NCI-H82 treated with DMSO at 0.1 percent for 48 hours (cell line): ENCODE measurements around the gene SPATA31C2.
"Not testable (repeated sequence)": the region's sequence is repeated elsewhere in the genome, so short reads cannot be mapped to it uniquely, and the experiment has no call there.

Experiments used
- DNase-seq: peaks from one replicate; lab custom pipeline; 2025; ENCODE audit not compliant: unreplicated experiment; lab: John Stamatoyannopoulos, UW

SPATA31C2 gene

GRCh38 chr9:88127700-88128300 lies 10.5 kb downstream of the SPATA31C2 start:
- not testable (repeated sequence) for DNase-seq

- DNase-seq: not testable (repeated sequence)
Observed at GRCh38 chr9:88123413-88123812, 14.9 kb downstream of the SPATA31C2 start.

GRCh38 chr9:88118121-88118520 lies 20.2 kb downstream of the SPATA31C2 start:
- DNase-seq: not testable (repeated sequence)

GRCh38 chr9:88114968-88115612 lies 23.2 kb downstream of the SPATA31C2 start:
- DNase-seq: not testable (repeated sequence)

- DNase-seq: not testable (repeated sequence)
Observed at GRCh38 chr9:88114283-88114967, 23.9 kb downstream of the SPATA31C2 start.

GRCh38 chr9:88113156-88114130 lies 24.8 kb downstream of the SPATA31C2 start:
- not testable (repeated sequence) for DNase-seq

GRCh38 chr9:88110026-88110425 lies 28.2 kb downstream of the SPATA31C2 start:
- no peak for DNase-seq

- no peak for DNase-seq
Observed at GRCh38 chr9:88108779-88109178, 29.5 kb downstream of the SPATA31C2 start.

GRCh38 chr9:88106492-88106891 lies 31.8 kb downstream of the SPATA31C2 start:
- DNase-seq: no peak

- DNase-seq: no peak
Observed at GRCh38 chr9:88092797-88093331, 45.4 kb downstream of the SPATA31C2 start.

- no peak for DNase-seq
Observed at GRCh38 chr9:88090151-88090581, 48.1 kb downstream of the SPATA31C2 start.

- DNase-seq: no peak
Observed at GRCh38 chr9:88087906-88088305, 50.4 kb downstream of the SPATA31C2 start.

- no peak for DNase-seq
Observed at GRCh38 chr9:88085476-88085875, 52.8 kb downstream of the SPATA31C2 start.

- DNase-seq: no peak
Observed at GRCh38 chr9:88084357-88085183, 53.7 kb downstream of the SPATA31C2 start.
